ENCODE results near the gene TMEM212. TPM values are rescaled to one million over a fixed set of nuclear protein-coding genes. Genes with fewer than 3 reads are reported as not detected.
A peak's percentile ranks its signal among the peaks of the same experiment; 100 is the strongest.

Gene TMEM212
- total and polyA plus RNA-seq, 9 of the 15 experiments (the other 6 are each of a cell fraction or from before 2014, with no cell fraction given), result not detected

DNA sequence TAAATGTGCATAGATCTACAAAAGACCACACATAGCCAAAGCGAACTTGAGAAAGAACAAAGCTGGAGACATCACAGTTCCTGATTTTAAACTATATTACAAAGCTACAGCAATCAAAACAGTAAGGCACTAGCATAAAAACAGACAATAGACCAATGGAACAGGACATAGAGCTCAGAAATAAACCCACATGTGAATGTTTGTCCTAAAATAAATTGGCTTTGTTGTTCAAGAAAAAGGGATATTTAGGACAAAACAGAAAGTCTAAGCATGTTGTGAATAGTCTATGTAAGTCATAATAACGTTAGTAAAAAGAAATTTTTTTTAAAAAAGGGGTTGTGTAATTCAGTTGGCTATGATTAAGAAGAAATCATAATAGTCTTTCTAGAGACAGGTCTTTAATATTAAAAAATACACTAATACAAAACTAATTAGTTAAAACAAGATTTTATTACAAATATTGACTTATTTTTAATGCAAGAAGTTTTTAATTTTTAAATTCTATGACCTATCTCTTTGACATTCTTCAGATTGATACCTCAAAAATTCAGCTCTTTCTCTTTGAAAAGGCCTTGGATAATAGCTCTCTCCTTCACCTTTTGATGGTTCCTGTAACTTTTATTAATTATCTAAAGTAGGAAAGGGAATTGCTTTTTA is 11.6 kb downstream of the TMEM212 start:
- Histone ChIP-seq H3K79me2 (ENCODE audit: control insufficient read depth, insufficient read depth, low read length) (no peaks in the 10 kb centered on the region), H3K9me3 (replicated peaks; ENCODE audit: control insufficient read depth, insufficient read depth, low read depth, low read length) (peaks cover 5% of the 10 kb centered on the region), H2AFZ (ENCODE audit: low read depth, low read length) (no peak overlapping the region), H3K4me3 (no peak overlapping the region), H4K20me1 (replicated peaks; ENCODE audit: control insufficient read depth, insufficient read depth, low read length) (no peaks in the 10 kb centered on the region), H3K4me1 (replicated peaks in 1 of 2; ENCODE audit: control insufficient read depth in 2 of 2, insufficient read depth in 2 of 2, low read length in 2 of 2) (peaks cover 6% of the 10 kb centered on the region in 2 experiments; a peak in 3 of 5 replicates), H3K27me3 (ENCODE audit: control insufficient read depth in 2 of 2, insufficient read depth in 2 of 2, low read length in 2 of 2) (no peaks in the 10 kb centered on the region), H3K27ac (ENCODE audit: extremely low read depth, low read depth, low read length) (no peak overlapping the region), H3K9me1 (ENCODE audit: control insufficient read depth, insufficient read depth, low read length) (no peaks in the 10 kb centered on the region), H3K4me2 (ENCODE audit: insufficient read depth, low read length) (no peak overlapping the region), H3K9ac (ENCODE audit: insufficient read depth in 1 of 2, low read depth in 2 of 2, low read length in 2 of 2) (no peak overlapping the region), H3K36me3 (ENCODE audit: control insufficient read depth, insufficient read depth, low read length) (no peaks in the 10 kb centered on the region)
- intact Hi-C loops (cut with micrococcal nuclease) (no loop called here), in situ Hi-C loops (cut with MboI) (no loop called here)
- DNase-seq (ENCODE audit: extremely low read depth in 1 of 4, low spot score in 3 of 4) (no peak), ATAC-seq (no peak), FAIRE-seq (no peak)
- 5% methylated on average over 2 of the region's 2 CpGs for WGBS (ENCODE audit: insufficient coverage, low coverage, missing lambda C conversion rate)
- POLR2A ChIA-PET, result no interaction called here
- CTCF ChIA-PET (ENCODE audit: low intra/inter-chr PET ratio), result no interaction called here
- BruUV-seq (replicated peaks), result no TSS peak
- TF ChIP-seq, protein P1, sequence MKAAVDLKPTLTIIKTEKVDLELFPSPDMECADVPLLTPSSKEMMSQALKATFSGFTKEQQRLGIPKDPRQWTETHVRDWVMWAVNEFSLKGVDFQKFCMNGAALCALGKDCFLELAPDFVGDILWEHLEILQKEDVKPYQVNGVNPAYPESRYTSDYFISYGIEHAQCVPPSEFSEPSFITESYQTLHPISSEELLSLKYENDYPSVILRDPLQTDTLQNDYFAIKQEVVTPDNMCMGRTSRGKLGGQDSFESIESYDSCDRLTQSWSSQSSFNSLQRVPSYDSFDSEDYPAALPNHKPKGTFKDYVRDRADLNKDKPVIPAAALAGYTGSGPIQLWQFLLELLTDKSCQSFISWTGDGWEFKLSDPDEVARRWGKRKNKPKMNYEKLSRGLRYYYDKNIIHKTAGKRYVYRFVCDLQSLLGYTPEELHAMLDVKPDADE (conservative IDR thresholded peaks at IDR 0.05; ENCODE audit: control insufficient read depth, low read depth, low read length), result no peak
- TF ChIP-seq KDM1A (IDR thresholded peaks at IDR 0.05) (peak in 1 of 2 experiments; percentile 42; a peak in 1 of 4 replicates), CBX5 (IDR thresholded peaks at IDR 0.05; ENCODE audit: borderline replicate concordance, low read depth) (0 out of 2 replicates have a peak, but pooled peaks have one; percentile 14), CBX3 (IDR thresholded peaks at IDR 0.05; ENCODE audit: borderline replicate concordance in 1 of 2, low read length in 2 of 2) (peak in 1 of 2 experiments; percentile 87; a peak in 2 of 3 replicates), HLTF (IDR thresholded peaks at IDR 0.05) (0 out of 2 replicates have a peak, but pooled peaks have one; percentile 50), MCM5 (IDR thresholded peaks at IDR 0.05; ENCODE audit: low read depth) (no peak), SMC3 (conservative IDR thresholded peaks at IDR 0.05; ENCODE audit: insufficient read depth, low read depth, low read length) (no peak), CBX1 (IDR thresholded peaks at IDR 0.05; ENCODE audit: low read depth) (0 out of 2 replicates have a peak, but pooled peaks have one; percentile 30), PURB (CRISPR knock-in tag; IDR thresholded peaks at IDR 0.05; ENCODE audit: low read depth) (no peak), ZNF324 (CRISPR knock-in tag; IDR thresholded peaks at IDR 0.05) (no peak), RCOR1 (IDR thresholded peaks at IDR 0.05; ENCODE audit: borderline replicate concordance in 1 of 2, low read depth in 2 of 2, low read length in 2 of 2) (peak in 1 of 2 experiments; percentile 47; a peak in 1 of 4 replicates), ZNF79 (CRISPR knock-in tag; IDR thresholded peaks at IDR 0.05; ENCODE audit: low read depth) (no peak), ZNF280A (IDR thresholded peaks at IDR 0.05; ENCODE audit: low read depth, partially characterized antibody) (peak; percentile 78), ZNF507 (tag; conservative IDR thresholded peaks at IDR 0.05) (0 out of 2 replicates have a peak, but pooled peaks have one; percentile 22), ZFP36 (IDR thresholded peaks at IDR 0.05; ENCODE audit: low read depth, low read length, partially characterized antibody) (peak; percentile 70)
